GM12891 (cell line): ENCODE results near the gene ANKRD10.

Experiments
- DNase-seq: peaks from one replicate; pipeline ENCODE4 v3.0.0; 2011; ENCODE audit warnings: low spot score; ENCODE audit not compliant: insufficient read length
- FAIRE-seq: peaks from 2 replicates; lab custom pipeline; 2011; peaks lifted over from hg19 to GRCh38; lab: Jason Lieb, UNC
- PAX5 ChIP-seq: IDR thresholded peaks from 2 replicates; pipeline ENCODE4 v1.6.1; 2011; ENCODE audit warnings: low read length, moderate library complexity, mild to moderate bottlenecking; ENCODE audit not compliant: insufficient read depth, severe bottlenecking
- POLR2A ChIP-seq: IDR thresholded peaks from 2 replicates; pipeline ENCODE4 v1.6.1; 2011; ENCODE audit warnings: low read depth, low read length, control low read depth
- POLR2AphosphoS5 ChIP-seq: IDR thresholded peaks from 2 replicates; pipeline ENCODE4 v1.6.1; 2011; ENCODE audit warnings: low read depth, low read length, control low read depth
- POU2F2 ChIP-seq: IDR thresholded peaks from 2 replicates; pipeline ENCODE4 v1.6.1; 2011; ENCODE audit warnings: low read depth, mild to moderate bottlenecking, control low read depth, low read length, moderate library complexity
- SPI1 ChIP-seq: IDR thresholded peaks from 2 replicates; pipeline ENCODE4 v1.6.1; 2011; ENCODE audit warnings: low read depth, low read length, control low read depth
- TAF1 ChIP-seq: IDR thresholded peaks from 2 replicates; pipeline ENCODE4 v1.6.1; 2011; ENCODE audit warnings: low read depth, low read length, control low read depth

ANKRD10 gene

GRCh38 chr13:110866491-110867170, 48.2 kb downstream of the ANKRD10 start:
- no peak for DNase-seq
- no peak for FAIRE-seq

GRCh38 chr13:110863685-110864084, 51.2 kb downstream of the ANKRD10 start:
- DNase-seq: no peak
- no peak for FAIRE-seq
- TF ChIP-seq POLR2AphosphoS5: no peak
- TF ChIP-seq PAX5: no peak
- TF ChIP-seq TAF1: no peak
- TF ChIP-seq POLR2A: no peak
- no peak for TF ChIP-seq SPI1
- no peak for TF ChIP-seq POU2F2

More at GRCh38 chr13:110866491-110867170, 48.2 kb downstream of the ANKRD10 start:
- no peak for TF ChIP-seq PAX5

- no peak for TF ChIP-seq POLR2AphosphoS5
- TF ChIP-seq TAF1: no peak
- TF ChIP-seq SPI1: no peak
- no peak for TF ChIP-seq PAX5
- TF ChIP-seq POLR2A: no peak
- no peak for TF ChIP-seq POU2F2
- no peak for FAIRE-seq
- DNase-seq: no peak
Observed at GRCh38 chr13:110860983-110861382, 53.9 kb downstream of the ANKRD10 start.

GRCh38 chr13:110856942-110857835, 57.7 kb downstream of the ANKRD10 start:
- no peak for DNase-seq
- no peak for FAIRE-seq

GRCh38 chr13:110855363-110855762, 59.5 kb downstream of the ANKRD10 start:
- TF ChIP-seq POLR2AphosphoS5 (no peak), POU2F2 (no peak), TAF1 (no peak), SPI1 (no peak), PAX5 (no peak), POLR2A (no peak)
- no peak for DNase-seq
- FAIRE-seq: no peak

More at GRCh38 chr13:110856942-110857835, 57.7 kb downstream of the ANKRD10 start:
- TF ChIP-seq POLR2A (no peak), TAF1 (no peak), POLR2AphosphoS5 (no peak), PAX5 (no peak), SPI1 (no peak), POU2F2 (no peak)

- no peak for TF ChIP-seq POLR2A
- TF ChIP-seq PAX5: no peak
- TF ChIP-seq SPI1: no peak
- no peak for TF ChIP-seq POU2F2
- TF ChIP-seq POLR2AphosphoS5: no peak
- TF ChIP-seq TAF1: no peak
- FAIRE-seq: no peak
Observed at GRCh38 chr13:110854866-110855265, 60.0 kb downstream of the ANKRD10 start.

GRCh38 chr13:110853235-110853721, 61.6 kb downstream of the ANKRD10 start:
- FAIRE-seq: no peak
- TF ChIP-seq POLR2AphosphoS5 (no peak), TAF1 (no peak), POU2F2 (no peak), POLR2A (no peak), PAX5 (no peak)
- no peak for DNase-seq

More at GRCh38 chr13:110854866-110855265, 60.0 kb downstream of the ANKRD10 start:
- DNase-seq: no peak

- FAIRE-seq (no peak), DNase-seq (no peak)
- TF ChIP-seq POLR2AphosphoS5 (no peak), TAF1 (no peak), PAX5 (no peak), POLR2A (no peak), POU2F2 (no peak), SPI1 (no peak)
Observed at GRCh38 chr13:110850840-110851239, 64.0 kb downstream of the ANKRD10 start.

- FAIRE-seq: no peak
- DNase-seq: no peak
- TF ChIP-seq POLR2A: no peak
- no peak for TF ChIP-seq PAX5
- no peak for TF ChIP-seq SPI1
- TF ChIP-seq TAF1: no peak
- TF ChIP-seq POLR2AphosphoS5: no peak
- TF ChIP-seq POU2F2: no peak
Observed at GRCh38 chr13:110850006-110850405, 64.9 kb downstream of the ANKRD10 start.
